Measurements from ENCODE around the gene PKHD1. TPM values are rescaled to one million over a fixed set of nuclear protein-coding genes. Genes with fewer than 3 reads are reported as not detected.

The PKHD1 gene
- total and polyA plus RNA-seq, 2 of the 8 experiments (the other 6 are each of a cell fraction or from before 2014, with no cell fraction given) = 0.06 to 0.09 TPM

GRCh38 chr6:51986864-51987263, 100.5 kb downstream of the PKHD1 start:
- no peaks in the 10 kb centered on the region; the same call in 1 of the 2 replicates for H3K23me2 ChIP-seq (ENCODE audit: low read depth, low read length)
- no peak overlapping the region for H4K5ac ChIP-seq (ENCODE audit: insufficient read length, low read depth, low read length)
- H4K91ac ChIP-seq (replicated peaks; ENCODE audit: insufficient read length, low read length) = no peak overlapping the region
- H2AFZ ChIP-seq (ENCODE audit: low read length) = no peak overlapping the region
- no peak for FAIRE-seq
- H3K79me2 ChIP-seq (ENCODE audit: control insufficient read depth in 1 of 2, insufficient read depth in 2 of 2, low read length in 2 of 2) = no peaks in the 10 kb centered on the region
- no peak overlapping the region for H3K4me2 ChIP-seq (ENCODE audit: insufficient read depth in 1 of 2, low read depth in 2 of 2, low read length in 2 of 2)
- peak overlapping the region; percentile 94 for H3K14ac ChIP-seq (ENCODE audit: insufficient read length)
- no peak overlapping the region for H3K27ac ChIP-seq (ENCODE audit: low read depth, low read length)
- no peak overlapping the region for H3K23ac ChIP-seq (ENCODE audit: insufficient read length)
- H3K79me1 ChIP-seq (ENCODE audit: low read depth, low read length) = no peaks in the 10 kb centered on the region
- no peak overlapping the region for H2BK5ac ChIP-seq (ENCODE audit: low read depth, low read length)
- no peak overlapping the region for H2AK5ac ChIP-seq (ENCODE audit: low read depth, low read length)
- H3K36me3 ChIP-seq (ENCODE audit: control insufficient read depth in 2 of 4, insufficient read depth in 4 of 4, low read length in 3 of 4) = no peaks in the 10 kb centered on the region
- H3K56ac ChIP-seq (replicated peaks; ENCODE audit: insufficient read length, low read depth, low read length) = no peak overlapping the region
- H4K8ac ChIP-seq (ENCODE audit: extremely low read depth, insufficient read depth, low read length) = no peak overlapping the region
- peaks cover 0 to 11% (median under 1%) of the 10 kb centered on the region in 4 experiments; a peak in 3 of 7 replicates for H3K4me1 ChIP-seq (replicated peaks in 1 of 4; ENCODE audit: control insufficient read depth in 3 of 4, insufficient read depth in 4 of 4, low read length in 3 of 4)
- H3K9me3 ChIP-seq (ENCODE audit: insufficient read depth in 2 of 2, low read depth in 1 of 2, low read length in 1 of 2) = no peaks in the 10 kb centered on the region
- no peaks in the 10 kb centered on the region for H4K20me1 ChIP-seq (replicated peaks in 1 of 2; ENCODE audit: control insufficient read depth in 1 of 2, insufficient read depth in 2 of 2, low read length in 2 of 2)
- no peak overlapping the region for H2BK120ac ChIP-seq (replicated peaks; ENCODE audit: low read depth, low read length)
- H2BK15ac ChIP-seq (ENCODE audit: low read length) = no peak overlapping the region
- CTCF ChIA-PET (ENCODE audit: partially characterized antibody) = no interaction called here
- H2BK20ac ChIP-seq (ENCODE audit: low read length) = no peak overlapping the region
- 92% methylated on average over 5 of the region's 5 CpGs; no CpG with 5 or more reads in 1 of the 2 experiments for WGBS, 2 experiments (ENCODE audit: extremely low coverage in 1 of 2, insufficient coverage in 1 of 2, insufficient read length in 1 of 2, insufficient replicate concordance in 2 of 2, low coverage in 1 of 2, low lambda C conversion rate in 2 of 2, missing lambda C conversion rate in 1 of 2)
- H3K9ac ChIP-seq (replicated peaks in 1 of 4; ENCODE audit: extremely low read depth in 1 of 4, low read depth in 3 of 4, low read length in 3 of 4) = no peak overlapping the region
- POLR2A ChIA-PET (ENCODE audit: partially characterized antibody) = no interaction called here
- H3K27me3 ChIP-seq (replicated peaks in 1 of 4; ENCODE audit: control insufficient read depth in 3 of 4, extremely low read depth in 1 of 4, insufficient read depth in 3 of 4, low read length in 3 of 4) = no peaks in the 10 kb centered on the region
- H3K18ac ChIP-seq (ENCODE audit: extremely low read depth, low read length) = no peak overlapping the region
- H2BK12ac ChIP-seq (ENCODE audit: low read depth, low read length) = no peak overlapping the region
- DNase-seq (ENCODE audit: low read depth in 1 of 2, low spot score in 2 of 2) = no peak
- no peak overlapping the region for H3K4me3 ChIP-seq (ENCODE audit: extremely low read depth in 1 of 4, insufficient read depth in 2 of 4, low read depth in 3 of 4, low read length in 4 of 4)
- no peak overlapping the region for H3K4ac ChIP-seq (replicated peaks; ENCODE audit: insufficient read length, low read depth, low read length)
- no peak for TF ChIP-seq GABPA (IDR thresholded peaks at IDR 0.05; ENCODE audit: borderline replicate concordance, insufficient read depth, low read length)
- no peak for TF ChIP-seq MAX (IDR thresholded peaks at IDR 0.05)
- TF ChIP-seq TEAD4 (IDR thresholded peaks at IDR 0.05; ENCODE audit: low read depth, low read length) = no peak
- TF ChIP-seq POLR2AphosphoS5 (IDR thresholded peaks at IDR 0.05; ENCODE audit: low read depth, low read length) = no peak
- no peak for TF ChIP-seq POLR2A (IDR thresholded peaks at IDR 0.05; ENCODE audit: control extremely low read depth in 1 of 2, low read depth in 2 of 2, low read length in 2 of 2)
- no peak for TF ChIP-seq SAP30 (IDR thresholded peaks at IDR 0.05; ENCODE audit: insufficient read depth, insufficient replicate concordance, low read length)
- no peak for TF ChIP-seq ATF3 (IDR thresholded peaks at IDR 0.05; ENCODE audit: insufficient read depth, low read depth, low read length)
- TF ChIP-seq NRF1 (IDR thresholded peaks at IDR 0.05; ENCODE audit: low read depth, low read length) = no peak
- no peak for TF ChIP-seq CEBPB (IDR thresholded peaks at IDR 0.05; ENCODE audit: low read depth, low read length)
- no peak for TF ChIP-seq ZNF274 (IDR thresholded peaks at IDR 0.05; ENCODE audit: borderline replicate concordance, extremely low read depth, low read length)
- TF ChIP-seq CTCF (IDR thresholded peaks at IDR 0.05; ENCODE audit: control extremely low read depth in 1 of 3, insufficient read depth in 1 of 3, low read depth in 1 of 3, low read length in 3 of 3) = no peak

All from H1 (cell line).